HepG2 (cell line): Measurements from ENCODE around the gene HSPA1B. TPM values are rescaled to one million over a fixed set of nuclear protein-coding genes. Genes with fewer than 3 reads are reported as not detected.

Source experiments
- CREB1 ChIP-seq, 2 experiments: fragments of 450-650 bp in 1 of 2; IDR thresholded peaks; 2 replicates each; pipeline ENCODE4 v1.6.1; 2016 to 2017; ENCODE audit warnings: control low read depth in 1 of 2, mild to moderate bottlenecking in 1 of 2, missing compliant biosample characterization in 1 of 2, missing genetic modification characterization in 1 of 2
- EEA1 ChIP-seq: sonication (generic); formaldehyde crosslinking; IDR thresholded peaks from 2 replicates; pipeline ENCODE4 v1.5.1; 2020; ENCODE audit warnings: mild to moderate bottlenecking, missing genetic modification reagents, borderline replicate concordance
- ELF4 ChIP-seq: sonication (generic); formaldehyde crosslinking; IDR thresholded peaks from 2 replicates; pipeline ENCODE4 v1.5.0; 2020; ENCODE audit warnings: missing genetic modification reagents, mild to moderate bottlenecking, moderate library complexity, borderline replicate concordance
- FOSL2 ChIP-seq: sonication (generic); formaldehyde crosslinking; IDR thresholded peaks from 2 replicates; pipeline ENCODE4 v1.4.0; 2020; ENCODE audit warnings: missing genetic modification reagents
- KLF6 ChIP-seq: IDR thresholded peaks from 2 replicates; pipeline ENCODE4 v1.8.0; 2016; ENCODE audit warnings: missing biosample characterization, missing genetic modification reagents
- MATR3 ChIP-seq: sonication (generic); formaldehyde crosslinking; IDR thresholded peaks from 2 replicates; pipeline ENCODE4 v1.4.0; 2020; ENCODE audit warnings: missing genetic modification reagents
- POLR2AphosphoS2 ChIP-seq: IDR thresholded peaks from 2 replicates; pipeline ENCODE4 v1.6.1; 2011; ENCODE audit warnings: low read depth, low read length, improper control_type of control experiment
- PRMT3 ChIP-seq: sonication (generic); formaldehyde crosslinking; IDR thresholded peaks from 2 replicates; pipeline ENCODE4 v1.8.1; 2022; ENCODE audit warnings: low read depth, mild to moderate bottlenecking, moderate library complexity, missing genetic modification reagents, borderline replicate concordance
- SALL2 ChIP-seq: sonication (generic); formaldehyde crosslinking; IDR thresholded peaks from 2 replicates; pipeline ENCODE4 v1.8.1; 2023; ENCODE audit warnings: mild to moderate bottlenecking, missing genetic modification reagents, inconsistent platforms
- SNAI1 ChIP-seq: sonication (generic); formaldehyde crosslinking; IDR thresholded peaks from 2 replicates; pipeline ENCODE4 v1.5.0; 2020; ENCODE audit warnings: mild to moderate bottlenecking, missing genetic modification reagents, borderline replicate concordance
- SP140L ChIP-seq: sonication (generic); formaldehyde crosslinking; IDR thresholded peaks from 2 replicates; pipeline ENCODE4 v1.4.0; 2020; ENCODE audit warnings: missing genetic modification reagents, borderline replicate concordance
- SRSF1 ChIP-seq: fragments of 200-400 bp; formaldehyde crosslinking; optimal IDR thresholded peaks from 2 replicates; pipeline ENCODE3; 2017; ENCODE audit warnings: mild to moderate bottlenecking, low read depth, low read length, moderate library complexity
- ZBTB20 ChIP-seq: sonication (generic); formaldehyde crosslinking; IDR thresholded peaks from 2 replicates; pipeline ENCODE4 v1.8.1; 2023; ENCODE audit warnings: missing genetic modification reagents, low read depth, mild to moderate bottlenecking, borderline replicate concordance
- ZBTB21 ChIP-seq: sonication (generic); formaldehyde crosslinking; IDR thresholded peaks from 2 replicates; pipeline ENCODE4 v1.4.0; 2020; ENCODE audit warnings: missing genetic modification reagents
- ZBTB7B ChIP-seq: sonication (generic); formaldehyde crosslinking; IDR thresholded peaks from 2 replicates; pipeline ENCODE4 v1.4.0; 2020; ENCODE audit warnings: missing genetic modification reagents
- ZNF550 ChIP-seq: sonication (generic); formaldehyde crosslinking; IDR thresholded peaks from 2 replicates; pipeline ENCODE4 v1.4.0; 2020; ENCODE audit warnings: mild to moderate bottlenecking, missing genetic modification reagents, borderline replicate concordance
- ZNF562 ChIP-seq: sonication (generic); formaldehyde crosslinking; IDR thresholded peaks from 2 replicates; pipeline ENCODE4 v1.8.0; 2022; ENCODE audit warnings: missing genetic modification reagents, borderline replicate concordance
- ZNF598 ChIP-seq: sonication (generic); formaldehyde crosslinking; IDR thresholded peaks from 2 replicates; pipeline ENCODE4 v1.5.1; 2020; ENCODE audit warnings: mild to moderate bottlenecking, missing genetic modification reagents, borderline replicate concordance
- ZNF761 ChIP-seq: sonication (generic); formaldehyde crosslinking; conservative IDR thresholded peaks from 2 replicates; pipeline ENCODE4 v1.4.0; 2020; ENCODE audit warnings: mild to moderate bottlenecking, missing genetic modification reagents
- ZNF782 ChIP-seq: sonication (generic); formaldehyde crosslinking; IDR thresholded peaks from 2 replicates; pipeline ENCODE4 v1.4.0; 2020; ENCODE audit warnings: missing genetic modification reagents, mild to moderate bottlenecking, borderline replicate concordance
- ZNF891 ChIP-seq: sonication (generic); formaldehyde crosslinking; IDR thresholded peaks from 2 replicates; pipeline ENCODE4 v1.5.0; 2020; ENCODE audit warnings: mild to moderate bottlenecking, missing genetic modification reagents
- ZSCAN31 ChIP-seq: sonication (generic); formaldehyde crosslinking; IDR thresholded peaks from 2 replicates; pipeline ENCODE4 v1.5.0; 2020; ENCODE audit warnings: low read depth, mild to moderate bottlenecking, missing genetic modification reagents
- polyA plus RNA-seq, 8 experiments: library from polyadenylated mRNA; depleted of rRNA in 3 of 8; stranded (reverse) in 7 of 8; unstranded in 1 of 8; fragments of >200 nt; fragmentation: Illumina TruSeq in 4 of 8; extraction: Trizol in 4 of 8; gene quantifications; 2 replicates each; pipeline versions ENCODE4 v1.2.1 to v1.2.3, GENCODE V29; 2011 to 2016; ENCODE audit warnings: low read depth in 4 of 8, missing spikeins in 1 of 8, mixed read lengths in 1 of 8; ENCODE audit not compliant: insufficient read depth in 1 of 8
- total RNA-seq, 5 experiments: library from RNA; depleted of rRNA; stranded (reverse); fragments of >200 nt; fragmentation: Illumina TruSeq; extraction: Trizol; gene quantifications; 2 replicates each; pipeline ENCODE4 v1.2.3, GENCODE V29; 2016; ENCODE audit warnings: low read depth in 1 of 5
- TF ChIP-seq, protein P1 (sequence below): fragments of 450-650 bp; IDR thresholded peaks from 2 replicates; pipeline ENCODE4 v1.6.1; 2016
- TF ChIP-seq, protein P2 (sequence below): sonication (generic); formaldehyde crosslinking; IDR thresholded peaks from 2 replicates; pipeline ENCODE4 v1.4.0; 2020; ENCODE audit warnings: mild to moderate bottlenecking, low read depth, missing genetic modification reagents
- TF ChIP-seq, protein P3 (sequence below): sonication (generic); formaldehyde crosslinking; IDR thresholded peaks from 2 replicates; pipeline ENCODE4 v1.5.0; 2020; ENCODE audit warnings: missing genetic modification reagents
- TF ChIP-seq, protein P4 (sequence below): sonication (generic); formaldehyde crosslinking; IDR thresholded peaks from 2 replicates; pipeline ENCODE4 v1.9.0; 2021; ENCODE audit warnings: missing genetic modification reagents, mild to moderate bottlenecking, borderline replicate concordance

HSPA1B gene
- total and polyA plus RNA-seq, 2 of the 13 experiments (the other 11 are each of a cell fraction or from before 2014, with no cell fraction given): 26.0 to 186 TPM

DNA sequence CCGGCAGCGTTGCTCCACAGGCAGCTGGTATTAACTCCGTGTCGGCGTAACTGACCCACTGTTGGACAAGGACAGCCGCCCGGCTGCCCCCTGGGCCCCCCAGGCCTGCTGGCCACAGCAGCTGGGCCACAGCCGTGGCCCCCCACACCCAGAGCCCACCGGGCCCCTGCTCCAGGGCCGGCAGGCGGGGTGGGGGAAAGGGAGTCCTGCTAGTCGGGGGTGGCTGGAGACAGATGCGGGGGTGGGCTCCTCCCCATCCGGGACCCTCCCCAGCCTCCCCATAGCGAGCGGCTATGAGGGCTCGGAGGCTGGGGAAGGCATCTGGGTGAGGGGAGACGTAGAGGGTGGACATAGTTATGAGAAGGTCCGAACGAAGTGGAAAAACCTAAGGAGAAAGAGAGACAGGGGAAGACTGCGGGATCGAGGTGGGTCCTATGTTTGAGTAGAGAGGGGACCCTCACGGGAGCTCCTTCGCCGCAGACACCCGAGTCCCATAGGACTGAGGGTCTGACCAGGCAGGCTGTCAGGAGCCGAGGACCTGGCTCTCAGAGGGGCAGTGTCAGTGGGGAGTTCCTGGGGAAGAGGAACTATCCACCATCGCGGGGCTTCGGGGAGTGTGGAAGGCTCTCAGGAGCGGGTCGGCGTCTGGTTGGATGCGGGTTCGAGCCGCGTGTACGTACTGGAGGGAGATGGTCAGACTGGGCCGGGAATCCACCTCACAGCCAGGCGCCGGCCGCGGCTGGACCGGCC lies 32.5 kb upstream of the HSPA1B start (continued):
- TF ChIP-seq, protein P1, sequence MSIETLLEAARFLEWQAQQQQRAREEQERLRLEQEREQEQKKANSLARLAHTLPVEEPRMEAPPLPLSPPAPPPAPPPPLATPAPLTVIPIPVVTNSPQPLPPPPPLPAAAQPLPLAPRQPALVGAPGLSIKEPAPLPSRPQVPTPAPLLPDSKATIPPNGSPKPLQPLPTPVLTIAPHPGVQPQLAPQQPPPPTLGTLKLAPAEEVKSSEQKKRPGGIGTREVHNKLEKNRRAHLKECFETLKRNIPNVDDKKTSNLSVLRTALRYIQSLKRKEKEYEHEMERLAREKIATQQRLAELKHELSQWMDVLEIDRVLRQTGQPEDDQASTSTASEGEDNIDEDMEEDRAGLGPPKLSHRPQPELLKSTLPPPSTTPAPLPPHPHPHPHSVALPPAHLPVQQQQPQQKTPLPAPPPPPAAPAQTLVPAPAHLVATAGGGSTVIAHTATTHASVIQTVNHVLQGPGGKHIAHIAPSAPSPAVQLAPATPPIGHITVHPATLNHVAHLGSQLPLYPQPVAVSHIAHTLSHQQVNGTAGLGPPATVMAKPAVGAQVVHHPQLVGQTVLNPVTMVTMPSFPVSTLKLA: no peak
- TF ChIP-seq ZNF761 (CRISPR knock-in tag) (no peak), SALL2 (CRISPR knock-in tag) (no peak), ZNF891 (peak; percentile 53; the same call in 1 of the 2 replicates), ZBTB20 (CRISPR knock-in tag) (no peak), POLR2AphosphoS2 (no peak), ZSCAN31 (CRISPR knock-in tag) (no peak), ZNF598 (0 out of 2 replicates have a peak, but pooled peaks have one; percentile 55), CREB1 (IDR thresholded peaks at IDR 0.05) (no peak), CREB1 (CRISPR knock-in tag; IDR thresholded peaks at IDR 0.05) (no peak), ZNF782 (CRISPR knock-in tag) (peak; percentile 16; the same call in 1 of the 2 replicates), PRMT3 (CRISPR knock-in tag) (no peak), KLF6 (CRISPR knock-in tag) (no peak), SP140L (CRISPR knock-in tag) (0 out of 2 replicates have a peak, but pooled peaks have one; percentile 15), ZNF550 (CRISPR knock-in tag) (no peak), FOSL2 (CRISPR knock-in tag) (no peak), ZBTB7B (CRISPR knock-in tag) (peak; percentile 61), ZNF562 (CRISPR knock-in tag) (no peak), SNAI1 (CRISPR knock-in tag) (no peak), SRSF1 (peak; percentile 73), ELF4 (CRISPR knock-in tag) (no peak), ZBTB21 (CRISPR knock-in tag) (no peak), MATR3 (CRISPR knock-in tag) (no peak), EEA1 (no peak)
- TF ChIP-seq, protein P2, sequence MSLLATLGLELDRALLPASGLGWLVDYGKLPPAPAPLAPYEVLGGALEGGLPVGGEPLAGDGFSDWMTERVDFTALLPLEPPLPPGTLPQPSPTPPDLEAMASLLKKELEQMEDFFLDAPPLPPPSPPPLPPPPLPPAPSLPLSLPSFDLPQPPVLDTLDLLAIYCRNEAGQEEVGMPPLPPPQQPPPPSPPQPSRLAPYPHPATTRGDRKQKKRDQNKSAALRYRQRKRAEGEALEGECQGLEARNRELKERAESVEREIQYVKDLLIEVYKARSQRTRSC: no peak
- TF ChIP-seq, protein P3, sequence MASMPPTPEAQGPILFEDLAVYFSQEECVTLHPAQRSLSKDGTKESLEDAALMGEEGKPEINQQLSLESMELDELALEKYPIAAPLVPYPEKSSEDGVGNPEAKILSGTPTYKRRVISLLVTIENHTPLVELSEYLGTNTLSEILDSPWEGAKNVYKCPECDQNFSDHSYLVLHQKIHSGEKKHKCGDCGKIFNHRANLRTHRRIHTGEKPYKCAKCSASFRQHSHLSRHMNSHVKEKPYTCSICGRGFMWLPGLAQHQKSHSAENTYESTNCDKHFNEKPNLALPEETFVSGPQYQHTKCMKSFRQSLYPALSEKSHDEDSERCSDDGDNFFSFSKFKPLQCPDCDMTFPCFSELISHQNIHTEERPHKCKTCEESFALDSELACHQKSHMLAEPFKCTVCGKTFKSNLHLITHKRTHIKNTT (CRISPR knock-in tag): no peak
- TF ChIP-seq, protein P4, sequence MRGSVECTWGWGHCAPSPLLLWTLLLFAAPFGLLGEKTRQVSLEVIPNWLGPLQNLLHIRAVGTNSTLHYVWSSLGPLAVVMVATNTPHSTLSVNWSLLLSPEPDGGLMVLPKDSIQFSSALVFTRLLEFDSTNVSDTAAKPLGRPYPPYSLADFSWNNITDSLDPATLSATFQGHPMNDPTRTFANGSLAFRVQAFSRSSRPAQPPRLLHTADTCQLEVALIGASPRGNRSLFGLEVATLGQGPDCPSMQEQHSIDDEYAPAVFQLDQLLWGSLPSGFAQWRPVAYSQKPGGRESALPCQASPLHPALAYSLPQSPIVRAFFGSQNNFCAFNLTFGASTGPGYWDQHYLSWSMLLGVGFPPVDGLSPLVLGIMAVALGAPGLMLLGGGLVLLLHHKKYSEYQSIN (CRISPR knock-in tag): no peak
